ENCODE results near the gene EML2.

EML2 gene

DNA sequence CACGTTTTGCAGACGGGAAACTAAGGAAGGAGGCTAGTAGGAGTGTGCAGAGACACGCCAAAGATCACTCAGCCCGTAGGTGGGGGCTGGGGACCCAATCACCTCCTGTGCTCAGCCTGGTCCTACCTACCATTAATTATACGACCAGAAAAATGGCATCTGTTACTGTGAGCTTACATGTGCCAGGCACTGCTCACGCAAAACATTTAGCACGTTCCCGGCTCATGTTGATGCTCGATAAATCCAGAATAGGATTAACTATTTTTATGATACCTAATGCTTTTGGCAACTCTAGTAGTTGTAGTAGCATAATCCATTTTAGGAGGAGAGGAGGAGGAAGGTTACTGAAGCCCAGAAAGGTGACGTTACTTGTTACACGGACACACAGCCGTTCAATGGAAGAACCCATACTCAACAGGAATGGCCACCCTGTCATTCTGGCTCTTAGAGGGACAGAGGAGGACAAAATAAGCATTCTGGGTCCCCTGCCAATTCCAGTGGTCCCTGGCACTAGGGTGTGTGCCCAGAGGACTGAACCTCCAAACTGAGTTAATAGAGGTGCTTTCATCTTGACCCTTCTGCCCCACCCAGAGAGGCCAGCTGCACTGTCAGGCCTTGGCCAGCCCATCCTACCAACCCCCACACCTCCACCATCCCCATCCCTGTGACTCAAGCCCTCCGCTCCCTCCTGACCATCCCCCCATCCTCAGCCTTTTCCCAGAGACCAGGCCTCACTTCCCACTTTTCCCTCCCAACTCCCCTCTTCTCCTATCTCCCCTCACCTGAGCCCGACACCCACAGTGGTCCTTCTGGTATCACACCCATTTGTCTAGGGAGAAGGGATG, 5.0 kb upstream of the EML2 start:
- Histone ChIP-seq H3K9me3 (ENCODE audit: control insufficient read depth, low read length) (no peaks in the 10 kb centered on the region), H3K4me1 (peaks cover 6% of the 10 kb centered on the region), H3K36me3 (ENCODE audit: control insufficient read depth, insufficient read depth, low read length) (no peaks in the 10 kb centered on the region), H3K4me3 (ENCODE audit: low read depth, low read length) (no peak overlapping the region), H3K27ac (no peak overlapping the region), H3K9ac (no peak overlapping the region), H3K4me2 (ENCODE audit: low read length) (no peak overlapping the region), H3K79me2 (no peaks in the 10 kb centered on the region), H3K27me3 (ENCODE audit: control insufficient read depth, insufficient read depth, low read length) (no peaks in the 10 kb centered on the region), H2AFZ (no peak overlapping the region)
- TF ChIP-seq, protein P1, sequence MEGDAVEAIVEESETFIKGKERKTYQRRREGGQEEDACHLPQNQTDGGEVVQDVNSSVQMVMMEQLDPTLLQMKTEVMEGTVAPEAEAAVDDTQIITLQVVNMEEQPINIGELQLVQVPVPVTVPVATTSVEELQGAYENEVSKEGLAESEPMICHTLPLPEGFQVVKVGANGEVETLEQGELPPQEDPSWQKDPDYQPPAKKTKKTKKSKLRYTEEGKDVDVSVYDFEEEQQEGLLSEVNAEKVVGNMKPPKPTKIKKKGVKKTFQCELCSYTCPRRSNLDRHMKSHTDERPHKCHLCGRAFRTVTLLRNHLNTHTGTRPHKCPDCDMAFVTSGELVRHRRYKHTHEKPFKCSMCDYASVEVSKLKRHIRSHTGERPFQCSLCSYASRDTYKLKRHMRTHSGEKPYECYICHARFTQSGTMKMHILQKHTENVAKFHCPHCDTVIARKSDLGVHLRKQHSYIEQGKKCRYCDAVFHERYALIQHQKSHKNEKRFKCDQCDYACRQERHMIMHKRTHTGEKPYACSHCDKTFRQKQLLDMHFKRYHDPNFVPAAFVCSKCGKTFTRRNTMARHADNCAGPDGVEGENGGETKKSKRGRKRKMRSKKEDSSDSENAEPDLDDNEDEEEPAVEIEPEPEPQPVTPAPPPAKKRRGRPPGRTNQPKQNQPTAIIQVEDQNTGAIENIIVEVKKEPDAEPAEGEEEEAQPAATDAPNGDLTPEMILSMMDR (IDR thresholded peaks at IDR 0.05): no peak

GRCh38 chr19:45643024-45643926, 4.1 kb upstream of the EML2 start:
- H3K4me2 ChIP-seq (ENCODE audit: low read length): peak overlapping the region; percentile 51
- no peaks in the 10 kb centered on the region for H3K27me3 ChIP-seq (ENCODE audit: control insufficient read depth, insufficient read depth, low read length)
- H2AFZ ChIP-seq: peak overlapping the region; percentile 62
- no peaks in the 10 kb centered on the region for H3K79me2 ChIP-seq
- no peak overlapping the region for H3K27ac ChIP-seq
- peaks cover 13% of the 10 kb centered on the region for H3K4me1 ChIP-seq
- no peak overlapping the region for H3K4me3 ChIP-seq (ENCODE audit: low read depth, low read length)
- H3K36me3 ChIP-seq (ENCODE audit: control insufficient read depth, insufficient read depth, low read length): no peaks in the 10 kb centered on the region
- no peaks in the 10 kb centered on the region for H3K9me3 ChIP-seq (ENCODE audit: control insufficient read depth, low read length)
- TF ChIP-seq, protein P1 (IDR thresholded peaks at IDR 0.05): peak; percentile 100
- H3K9ac ChIP-seq: no peak overlapping the region

DNA sequence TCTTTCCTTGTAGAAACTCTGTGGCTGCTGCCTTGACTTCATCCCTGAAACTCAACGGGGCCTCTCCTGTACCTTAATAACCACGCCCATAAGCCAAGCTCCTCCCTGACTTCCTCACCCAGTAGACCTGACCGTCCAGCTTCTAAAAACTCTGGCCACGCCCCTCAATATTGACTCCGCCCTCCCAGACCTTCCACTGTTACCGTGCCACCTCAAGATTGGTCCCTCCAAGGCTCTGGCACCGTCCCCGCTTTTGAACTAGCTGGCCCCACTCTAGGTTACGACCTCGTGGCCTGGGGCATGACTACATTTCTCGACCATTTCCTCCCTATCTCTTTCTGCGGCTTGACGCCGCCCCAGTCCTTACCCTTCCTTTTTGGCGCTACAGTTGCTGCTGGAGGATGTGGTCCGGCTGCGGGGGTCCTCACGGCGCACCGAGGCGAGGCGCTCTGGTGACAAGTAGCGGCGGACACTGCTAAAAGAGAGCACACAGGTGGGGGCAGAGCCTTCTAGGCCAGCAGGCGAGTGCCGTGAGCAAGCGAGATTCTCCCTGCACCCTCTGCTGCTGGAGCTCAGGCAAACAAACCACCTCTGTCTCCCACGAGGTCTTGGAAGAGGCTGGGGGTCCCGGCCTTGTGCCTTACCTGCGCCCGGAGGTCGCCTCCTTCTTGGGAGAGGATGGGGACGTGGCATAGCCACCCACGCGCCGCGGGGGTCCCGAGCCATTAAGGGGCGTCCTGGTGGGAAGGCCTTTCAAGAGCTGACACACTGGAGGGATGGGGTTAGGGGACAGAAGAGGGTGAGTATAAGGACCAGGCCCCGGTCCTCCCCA, 2.3 kb upstream of the EML2 start:
- H3K4me1 ChIP-seq: peaks cover 28% of the 10 kb centered on the region
- H3K9ac ChIP-seq: no peak overlapping the region

DNA sequence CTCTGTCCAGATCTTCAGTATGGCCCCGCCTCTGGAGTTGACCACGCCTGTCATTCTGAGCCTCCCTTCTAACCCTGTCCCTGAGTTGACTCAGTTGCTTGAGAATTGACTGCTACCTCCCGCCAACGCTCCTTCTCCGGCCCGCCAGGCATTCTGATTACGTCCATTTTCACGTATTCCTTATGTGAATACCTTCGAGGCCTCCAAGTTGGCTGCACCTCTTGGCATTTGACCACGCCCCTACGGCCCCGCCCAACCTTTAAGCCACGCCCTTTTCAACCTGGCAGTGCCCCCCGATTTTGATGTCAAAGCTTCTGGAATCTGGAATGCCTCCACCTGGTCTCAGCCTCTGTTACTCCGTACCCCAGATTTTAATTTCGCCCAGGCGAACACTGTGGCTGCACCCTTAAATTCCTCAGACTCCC, 1.7 kb upstream of the EML2 start:
- Histone ChIP-seq H3K9ac (no peak overlapping the region), H3K4me2 (ENCODE audit: low read length) (peak overlapping the region; percentile 75), H3K4me1 (peaks cover 34% of the 10 kb centered on the region), H2AFZ (no peak overlapping the region), H3K27me3 (ENCODE audit: control insufficient read depth, insufficient read depth, low read length) (no peaks in the 10 kb centered on the region), H3K79me2 (no peaks in the 10 kb centered on the region), H3K9me3 (ENCODE audit: control insufficient read depth, low read length) (no peaks in the 10 kb centered on the region), H3K36me3 (ENCODE audit: control insufficient read depth, insufficient read depth, low read length) (no peaks in the 10 kb centered on the region), H3K4me3 (ENCODE audit: low read depth, low read length) (no peak overlapping the region), H3K27ac (peak overlapping the region; percentile 65)
- TF ChIP-seq, protein P1 (IDR thresholded peaks at IDR 0.05): no peak

More for the DNA sequence above, 2.3 kb upstream of the EML2 start:
- no peaks in the 10 kb centered on the region for H3K9me3 ChIP-seq (ENCODE audit: control insufficient read depth, low read length)
- H2AFZ ChIP-seq: peak overlapping the region; percentile 87
- TF ChIP-seq, protein P1 (IDR thresholded peaks at IDR 0.05): no peak
- H3K27me3 ChIP-seq (ENCODE audit: control insufficient read depth, insufficient read depth, low read length): no peaks in the 10 kb centered on the region
- H3K36me3 ChIP-seq (ENCODE audit: control insufficient read depth, insufficient read depth, low read length): no peaks in the 10 kb centered on the region
- H3K4me3 ChIP-seq (ENCODE audit: low read depth, low read length): peak overlapping the region; percentile 38
- H3K79me2 ChIP-seq: no peaks in the 10 kb centered on the region
- peak overlapping the region; percentile 75 for H3K4me2 ChIP-seq (ENCODE audit: low read length)
- peak overlapping the region; percentile 65 for H3K27ac ChIP-seq
